GM12892 (cell line): ENCODE results near the gene ZNF385A.

Experiments
- POLR2A ChIP-seq: IDR thresholded peaks from 2 replicates; pipeline ENCODE4 v1.6.1; 2011; ENCODE audit warnings: low read depth, low read length, control low read depth
- POLR2AphosphoS5 ChIP-seq: IDR thresholded peaks from 2 replicates; pipeline ENCODE4 v1.6.1; 2011; ENCODE audit warnings: low read depth, low read length, control low read depth
- TAF1 ChIP-seq: IDR thresholded peaks from 2 replicates; pipeline ENCODE4 v1.6.1; 2011; ENCODE audit warnings: low read depth, mild to moderate bottlenecking, control low read depth, low read length, borderline replicate concordance

DNA sequence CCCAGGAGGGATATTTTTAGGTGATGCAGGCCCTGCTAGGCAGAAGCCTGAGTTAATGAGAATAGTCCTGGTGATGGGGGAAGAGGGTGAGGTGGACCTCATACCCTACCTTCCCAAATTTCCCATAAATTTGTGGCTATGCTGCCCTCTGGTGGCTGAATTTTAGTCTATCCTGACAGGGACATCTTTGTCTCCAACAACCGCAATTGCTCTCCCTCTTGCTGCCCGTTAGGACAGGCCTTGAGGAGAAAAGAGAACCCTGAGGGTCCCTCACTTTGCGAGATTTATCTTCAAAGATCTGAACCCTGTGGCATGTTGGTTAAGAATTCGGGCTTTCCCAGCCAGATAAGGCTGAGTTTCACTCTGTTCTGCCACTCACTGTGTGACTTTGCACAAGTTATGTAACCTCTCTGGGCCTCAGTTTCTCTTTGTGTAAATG is 9.8 kb upstream of the ZNF385A start:
- TF ChIP-seq POLR2AphosphoS5 (no peak), TAF1 (no peak), POLR2A (no peak)
